Stimulated activated CD8-positive, alpha-beta memory T cell treated with anti-CD3 and anti-CD28 coated beads, Interleukin-7, amount 100 ng/mL, for 48 hours (primary cell): ENCODE data around the gene PHIP.

Source experiments
- DNase-seq, 2 donors: peaks; one replicate each; pipeline ENCODE4 v3.0.0-alpha.2; 2020; ENCODE audit warnings: low read depth in 1 of 2; ENCODE audit errors: extremely low read depth in 1 of 2

Gene PHIP

DNA sequence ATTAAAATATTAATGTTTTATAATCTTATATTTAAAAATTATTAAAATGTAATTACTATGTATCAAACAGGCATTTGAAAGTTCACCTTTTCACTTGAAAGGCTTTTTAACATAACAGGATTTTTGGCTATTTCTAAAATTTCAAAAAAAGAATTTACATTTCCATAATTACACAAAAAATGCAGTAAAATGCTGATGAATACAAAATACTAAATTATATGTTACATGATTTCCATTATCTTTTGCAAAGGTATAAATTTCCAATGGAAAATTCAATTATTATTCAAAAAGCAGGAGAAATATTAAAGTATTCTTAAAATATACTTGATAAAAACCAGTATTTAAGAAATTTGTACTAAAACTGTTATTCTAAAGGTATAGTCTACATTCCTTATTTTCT lies 66.1 kb downstream of the PHIP start:
- no peak for DNase-seq

DNA sequence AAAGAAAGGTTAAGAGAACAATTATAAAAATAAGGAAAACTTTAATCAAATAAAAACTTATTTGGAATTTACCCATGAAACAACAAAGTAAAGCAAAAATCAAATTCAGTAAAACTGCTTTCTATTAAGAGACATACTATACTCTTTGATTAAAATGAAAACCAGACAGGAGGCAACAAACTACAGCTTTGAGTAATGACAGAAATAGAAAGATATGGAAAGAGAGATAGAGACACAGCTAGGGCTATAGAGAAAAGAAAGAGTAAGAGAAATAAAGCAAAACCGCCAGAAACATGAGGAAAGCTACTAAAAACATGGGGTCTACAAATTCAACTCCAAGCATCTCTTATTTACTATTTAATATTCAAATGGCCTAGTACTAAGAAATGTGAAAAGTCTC lies 67.6 kb downstream of the PHIP start:
- no peak for DNase-seq

DNA sequence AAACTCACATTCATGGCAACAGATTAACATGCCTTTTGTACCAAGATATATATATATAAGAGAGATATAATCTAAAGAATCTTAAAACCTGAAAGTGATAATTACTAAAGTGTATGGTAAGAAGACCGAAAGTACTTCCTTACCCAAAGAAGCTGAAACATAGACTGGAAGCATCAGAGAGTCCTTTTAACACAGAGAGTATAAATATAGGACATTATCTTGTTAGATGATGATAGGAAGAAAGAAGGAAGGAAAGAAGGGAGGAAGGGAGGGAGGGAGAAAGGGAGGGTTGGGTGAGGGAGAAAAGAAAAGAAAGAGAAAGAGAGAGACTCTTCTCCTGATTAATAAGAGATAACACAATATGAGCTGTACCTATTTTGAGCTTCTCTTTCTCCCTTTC lies 68.2 kb downstream of the PHIP start:
- DNase-seq = no peak

GRCh38 chr6:79005497-79005896 lies 72.6 kb downstream of the PHIP start:
- no peak for DNase-seq

DNA sequence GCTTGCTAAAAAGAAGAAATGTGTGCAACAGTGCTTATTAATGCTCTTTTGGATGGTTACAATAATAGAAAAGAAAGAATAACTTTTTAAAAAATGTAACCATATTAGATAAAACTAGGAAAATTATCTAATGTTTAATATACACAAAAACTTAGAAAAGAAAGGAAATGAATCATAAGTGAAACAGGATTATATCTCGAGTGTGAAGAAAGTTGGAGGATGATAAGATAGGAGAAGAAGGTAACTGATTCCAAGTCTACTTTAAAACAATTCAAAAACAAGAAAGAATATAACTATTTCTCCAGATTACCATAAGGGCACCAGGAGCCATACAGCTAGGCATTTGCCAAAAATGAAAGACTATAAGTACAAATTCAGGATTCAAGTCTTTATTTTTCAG lies 73.0 kb downstream of the PHIP start:
- no peak for DNase-seq

DNA sequence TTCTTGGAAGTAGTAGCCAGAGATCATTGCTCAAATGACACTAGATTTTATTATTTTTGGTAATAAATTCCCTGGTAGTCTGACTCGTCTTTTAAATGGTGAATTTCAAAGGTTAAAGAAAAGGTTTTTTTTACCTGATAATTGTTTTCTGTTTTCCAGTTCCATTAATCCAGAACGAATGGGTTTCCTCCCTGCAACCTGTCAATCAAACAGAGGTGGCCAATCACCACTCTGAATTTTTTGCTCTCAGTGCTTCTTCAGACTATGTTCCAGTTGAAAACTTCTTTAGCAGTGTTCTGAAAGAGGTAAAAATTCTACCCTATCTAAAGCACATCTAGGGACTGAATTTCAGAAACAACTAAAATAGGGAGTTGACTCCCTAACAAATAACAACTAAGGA lies 73.8 kb downstream of the PHIP start:
- no peak for DNase-seq

DNA sequence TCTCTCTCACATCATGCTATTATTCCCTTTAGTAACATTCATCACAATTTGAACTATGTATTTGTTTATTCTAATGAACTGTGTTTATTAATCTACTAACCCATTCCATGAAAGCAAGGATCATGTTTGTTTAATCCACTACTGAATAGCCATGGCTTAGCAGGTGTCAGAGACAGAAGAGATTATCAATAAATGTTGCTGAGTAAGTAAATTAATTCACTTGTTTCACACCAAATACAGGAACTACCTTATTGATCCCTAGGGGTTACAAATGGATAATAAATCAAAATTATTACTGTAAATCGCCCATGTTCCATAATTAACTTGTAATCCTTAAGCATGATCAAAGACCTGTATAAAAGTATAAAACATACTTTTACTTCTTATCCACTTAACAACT lies 76.6 kb downstream of the PHIP start:
- no peak for DNase-seq

- DNase-seq = no peak
Measured at GRCh38 chr6:78999737-79000136, 78.3 kb downstream of the PHIP start.

DNA sequence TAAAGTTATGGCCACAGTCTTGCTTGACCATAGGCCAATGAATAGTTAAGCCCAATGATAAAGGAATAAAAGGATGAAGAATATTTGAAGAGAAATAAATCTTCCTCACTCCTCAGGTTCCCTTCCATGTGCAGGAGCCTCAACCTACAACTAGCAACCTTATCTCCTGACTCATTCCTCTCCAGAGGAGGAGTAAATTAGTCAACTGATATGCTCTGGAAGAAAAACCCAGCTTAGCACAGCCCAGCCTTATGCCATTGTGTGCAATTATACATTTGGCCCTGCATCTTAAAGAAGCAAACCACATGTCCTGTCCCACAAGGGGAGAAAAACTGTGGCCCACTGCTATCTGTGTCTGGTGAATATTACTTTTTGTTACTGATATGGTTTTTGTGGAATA lies 82.1 kb downstream of the PHIP start:
- no peak for DNase-seq

DNA sequence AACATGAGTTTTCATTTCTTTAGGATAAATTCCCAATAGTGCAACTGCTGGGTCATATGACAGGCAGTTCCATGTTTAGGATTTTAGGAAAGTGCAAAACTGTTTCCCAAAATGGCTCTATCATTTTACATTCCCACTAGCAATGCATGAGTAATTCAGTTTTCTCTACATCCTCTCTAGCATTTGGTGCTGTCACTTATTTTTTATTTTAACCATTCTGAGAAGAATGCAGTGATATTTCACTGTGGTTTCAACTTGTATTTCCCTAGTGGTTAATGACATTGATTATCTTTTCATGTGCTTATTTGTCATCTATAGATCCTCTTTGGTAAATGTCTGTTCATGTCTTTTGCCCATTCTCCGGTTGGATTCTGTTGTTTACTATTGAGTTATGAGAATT lies 82.7 kb downstream of the PHIP start:
- DNase-seq = no peak

DNA sequence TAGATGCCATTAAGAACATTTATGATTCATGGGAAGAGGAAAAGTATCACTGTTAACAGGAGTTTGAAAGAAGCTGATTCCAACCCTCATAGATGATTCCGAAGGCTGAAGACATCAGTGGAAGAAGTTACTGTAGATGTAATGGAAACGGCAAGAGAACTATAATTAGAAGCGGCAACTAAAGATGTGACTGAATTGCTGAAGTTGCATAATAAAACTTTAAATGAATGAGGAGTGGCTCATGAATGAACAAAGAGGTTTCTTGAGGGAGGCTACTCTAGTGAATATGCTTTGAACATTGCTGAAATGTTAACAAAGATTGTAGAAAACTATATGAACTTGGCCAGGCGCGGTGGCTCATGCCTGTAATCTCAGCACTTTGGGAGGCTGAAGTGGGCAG lies 84.1 kb downstream of the PHIP start:
- DNase-seq = no peak

DNA sequence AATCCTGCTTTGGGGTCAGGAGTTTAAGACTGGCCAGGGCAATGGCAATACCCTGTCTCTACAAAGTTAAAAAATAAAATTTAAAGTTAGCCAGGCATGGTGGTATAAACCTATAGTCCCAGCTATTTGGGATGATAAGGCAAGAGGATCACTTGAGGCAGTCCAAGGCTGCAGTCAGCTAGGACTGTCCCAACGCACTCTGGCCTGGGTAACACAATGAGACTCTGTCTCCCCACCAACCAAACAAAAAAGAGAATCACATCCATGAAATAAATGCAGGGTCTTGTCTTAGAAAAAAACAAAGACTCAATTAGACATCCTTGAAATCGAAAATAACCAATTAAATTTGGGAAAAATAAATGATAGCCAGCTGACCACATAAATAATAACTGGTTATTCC lies 88.9 kb downstream of the PHIP start:
- no peak for DNase-seq

DNA sequence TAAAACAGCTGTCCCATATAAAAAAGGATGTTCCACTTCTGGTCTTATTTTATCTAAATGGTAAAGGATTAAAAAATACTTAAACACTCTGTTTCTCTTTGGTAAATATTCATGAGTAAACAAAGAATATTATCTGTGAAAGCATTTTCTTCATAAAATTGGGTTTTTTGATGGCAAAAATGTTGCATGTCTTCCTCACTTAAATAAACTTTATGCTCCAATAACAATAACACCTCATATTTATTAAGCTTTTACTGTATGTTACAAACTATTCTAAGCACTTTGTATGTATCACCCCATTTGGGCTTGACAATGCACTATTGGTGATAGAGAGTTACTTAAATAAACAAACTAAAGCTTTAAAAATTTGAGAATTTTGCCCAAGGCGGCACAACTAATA lies 91.9 kb downstream of the PHIP start:
- DNase-seq = no peak

DNA sequence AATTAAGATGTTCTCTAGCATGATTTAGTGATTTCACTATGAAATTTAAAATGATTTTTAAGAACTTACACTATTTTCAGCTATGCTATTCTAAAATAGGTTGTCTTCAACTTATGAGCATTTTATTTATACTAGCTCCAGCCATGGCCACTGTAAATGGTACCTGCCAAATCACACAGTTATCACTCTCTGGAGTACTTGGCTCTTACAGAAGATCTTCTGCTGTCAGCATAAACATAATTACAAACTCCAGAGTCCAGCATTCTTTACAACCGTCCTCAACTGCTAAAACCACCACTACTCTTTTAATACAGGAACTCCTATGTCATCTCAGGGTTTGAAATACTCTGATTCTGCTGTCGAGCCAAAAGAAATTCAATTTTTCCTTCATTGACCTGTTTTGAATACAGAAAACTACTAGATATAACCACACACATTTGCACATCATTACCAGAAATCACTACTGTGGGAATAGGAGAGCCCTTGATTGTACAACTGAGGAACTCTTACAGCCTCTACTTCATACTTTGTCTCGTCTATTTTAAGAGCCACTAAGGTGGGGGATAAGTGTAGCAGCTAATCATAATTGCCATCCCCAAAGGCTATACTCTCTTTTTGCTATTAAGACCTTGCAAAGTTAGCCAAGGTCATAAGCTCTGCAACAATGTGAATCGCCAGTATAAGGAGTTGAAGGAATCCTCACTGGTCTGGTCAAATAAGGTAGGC lies 93.7 kb downstream of the PHIP start:
- no peak for DNase-seq

DNA sequence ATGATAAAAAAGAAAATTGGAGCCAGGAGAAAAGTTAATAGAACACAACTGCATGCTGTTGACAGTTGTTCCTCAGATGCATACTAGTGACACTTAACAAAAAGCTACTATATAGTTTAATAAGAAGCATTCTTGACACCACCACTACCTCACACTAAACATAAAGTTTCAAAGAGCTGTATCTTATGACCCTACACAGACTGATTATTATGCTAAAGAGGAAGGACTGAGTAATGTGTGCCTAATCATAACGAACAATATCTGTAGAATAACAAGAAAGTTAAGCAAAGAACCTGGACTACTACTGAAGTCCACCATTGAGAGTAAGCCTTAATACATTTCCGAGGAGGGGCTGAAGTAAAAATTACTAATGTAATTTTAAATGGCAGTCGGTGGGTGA lies 110.9 kb downstream of the PHIP start:
- no peak for DNase-seq

DNA sequence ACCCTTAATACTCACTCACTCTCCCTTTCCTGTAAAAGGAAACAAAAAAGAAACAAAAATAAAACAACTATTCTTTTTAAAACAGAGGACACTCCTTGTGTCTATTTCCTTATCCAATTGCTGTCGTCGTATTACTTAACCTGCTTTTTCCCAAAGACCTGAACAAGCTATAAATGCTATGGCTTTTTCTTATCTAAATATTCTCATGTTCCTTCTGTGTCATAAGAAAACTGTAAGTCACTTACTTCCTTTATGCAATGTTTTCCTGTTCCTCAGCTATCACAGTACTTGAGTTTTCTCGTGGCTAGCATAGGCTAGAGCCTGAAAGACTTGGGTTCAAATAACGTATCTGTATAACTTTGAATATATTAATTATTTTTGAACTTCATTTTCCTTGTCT lies 111.5 kb downstream of the PHIP start:
- no peak for DNase-seq

DNA sequence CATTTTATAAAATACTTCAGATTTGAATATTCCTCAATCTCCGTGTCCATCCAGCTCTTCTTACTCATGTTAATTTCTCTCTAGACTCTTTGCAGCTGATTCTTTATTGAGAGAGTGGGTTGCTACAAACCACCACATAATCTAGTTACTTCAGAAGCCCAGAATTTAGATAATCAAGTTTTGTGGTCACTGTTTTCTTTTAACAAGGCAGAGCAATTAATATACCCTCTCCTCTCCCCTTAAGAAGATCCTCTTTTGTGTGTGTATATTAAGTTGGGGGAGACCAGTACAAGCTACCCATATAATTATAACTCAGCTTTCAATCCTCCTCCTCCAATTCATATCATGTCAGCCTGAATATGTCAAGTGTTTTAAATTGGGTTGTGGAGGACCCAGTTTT lies 115.6 kb downstream of the PHIP start:
- DNase-seq = no peak

DNA sequence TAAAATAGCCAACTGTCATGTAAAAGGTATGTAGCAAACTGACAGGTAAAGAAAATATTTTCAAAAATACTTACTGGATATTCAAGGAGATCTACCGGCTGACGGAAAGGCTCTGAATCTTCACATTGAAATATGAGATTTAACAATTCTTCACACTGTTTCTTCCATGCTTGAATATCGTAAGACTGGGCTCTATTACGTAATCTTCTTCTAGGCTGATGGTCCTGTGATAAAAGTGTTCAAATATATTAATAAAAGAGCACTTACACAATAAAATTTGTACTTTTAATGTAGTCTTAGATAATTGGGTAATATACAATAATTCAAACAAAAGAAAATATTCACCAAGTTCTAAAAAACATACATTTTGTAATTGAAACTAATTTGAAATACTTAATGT lies 123.3 kb downstream of the PHIP start:
- no peak for DNase-seq

DNA sequence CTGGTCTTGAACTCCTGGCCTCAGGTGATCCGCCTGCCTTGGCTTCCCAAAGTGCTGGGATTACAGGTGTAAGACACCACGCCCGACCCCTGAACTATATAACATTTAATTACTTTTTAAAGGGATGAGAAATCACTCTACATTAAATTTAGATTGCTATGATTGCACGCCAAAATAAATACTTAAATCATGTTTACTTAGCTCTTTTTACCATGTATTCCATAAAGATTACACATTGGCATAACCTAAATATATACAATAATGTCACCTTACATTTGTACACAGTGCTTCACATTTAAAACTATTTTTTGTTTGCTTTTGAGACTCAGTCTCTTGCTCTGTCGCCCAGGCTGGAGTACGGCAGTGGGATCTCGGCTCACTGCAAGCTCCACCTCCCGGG lies 124.3 kb downstream of the PHIP start:
- DNase-seq = no peak

- no peak for DNase-seq
Measured at GRCh38 chr6:78952362-78952761, 125.7 kb downstream of the PHIP start.

DNA sequence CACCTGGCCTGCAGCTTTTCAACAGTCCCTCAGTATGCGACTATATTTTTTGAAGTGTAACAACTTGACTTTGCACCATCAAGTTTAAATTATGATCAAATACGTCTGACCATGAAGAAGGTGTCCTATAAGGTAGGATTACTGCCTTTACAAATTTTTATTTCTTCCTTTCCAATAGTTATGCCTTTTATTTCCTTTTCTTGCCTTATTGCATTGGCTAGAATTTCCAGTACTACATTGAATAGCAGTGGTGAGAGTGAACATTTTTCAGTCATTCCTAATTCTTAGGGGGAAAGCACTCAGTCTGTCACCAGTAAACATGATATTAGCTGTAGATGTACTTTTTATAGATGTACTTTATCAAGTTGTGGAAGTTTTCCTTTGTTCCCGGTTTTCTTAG lies 129.3 kb downstream of the PHIP start:
- no peak for DNase-seq

GRCh38 chr6:78947962-78948361 lies 130.1 kb downstream of the PHIP start:
- DNase-seq = no peak

DNA sequence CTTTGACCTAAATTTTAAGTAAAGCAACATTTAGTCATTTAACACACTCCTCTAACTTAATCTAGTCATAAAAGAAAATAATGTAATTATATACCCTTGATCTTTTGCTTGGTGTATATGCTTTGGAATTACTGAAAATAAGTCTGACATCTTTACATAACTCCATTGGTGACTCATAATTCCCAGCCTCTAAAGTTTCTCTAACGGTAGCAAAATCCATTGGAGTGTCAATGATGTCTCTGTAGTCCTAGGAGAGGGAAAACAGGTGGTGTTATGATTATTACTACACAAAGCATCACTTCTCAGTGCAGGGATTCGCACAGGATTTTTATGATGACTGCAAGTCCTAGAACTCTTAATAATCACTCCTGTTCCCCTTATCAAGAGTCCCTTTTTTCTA lies 130.5 kb downstream of the PHIP start:
- DNase-seq = no peak
